Epithelial cell of proximal tubule (primary cell): ENCODE data around the gene ATOSB. TPM values are rescaled to one million over a fixed set of nuclear protein-coding genes. Genes with fewer than 3 reads are reported as not detected.

Experiments
- DNase-seq: peaks from one replicate; pipeline ENCODE4 v3.0.0-alpha.2; 2011; ENCODE audit warnings: low read depth
- H3K4me3 ChIP-seq: 2 replicates; pipeline ENCODE4 v1.5.1; 2011; ENCODE audit warnings: low read depth, mild to moderate bottlenecking, low read length
- CTCF ChIP-seq: conservative IDR thresholded peaks from 2 replicates; pipeline ENCODE4 v1.5.1; 2012; ENCODE audit warnings: low read depth, mild to moderate bottlenecking, low read length
- total RNA-seq: library from RNA; depleted of rRNA; stranded (reverse); fragments of >200 nt; gene quantifications from 2 replicates; pipeline ENCODE4 v1.2.3, GENCODE V29; 2015

The ATOSB gene
- total RNA-seq, 1 donor from 2014 or later, result 27.7 TPM

GRCh38 chr9:35073279-35073612, 42.4 kb downstream of the ATOSB start:
- DNase-seq, result no peak
- peak overlapping the region; percentile 35 for H3K4me3 ChIP-seq
- no peak for TF ChIP-seq CTCF

- peak within 1 kb of the TSS; percentile 93 for H3K4me3 ChIP-seq
- peak; percentile 90 for DNase-seq
- no peak for TF ChIP-seq CTCF
Observed at GRCh38 chr9:35072461-35073278, 43.0 kb downstream of the ATOSB start, which contains the start of gene VCP. TSS of gene VCP (minus strand) at chr9:35072625. CDS start at chr9:35072353, 272 bp downstream.

- TF ChIP-seq CTCF, result peak; percentile 39
- H3K4me3 ChIP-seq, result peak overlapping the region; percentile 93
- DNase-seq, result no peak
Observed at GRCh38 chr9:35071814-35072460, 43.7 kb downstream of the ATOSB start.

- no peak for DNase-seq
- H3K4me3 ChIP-seq, result peak overlapping the region; percentile 93
- TF ChIP-seq CTCF, result no peak
Observed at GRCh38 chr9:35070823-35071813, 44.5 kb downstream of the ATOSB start.

- DNase-seq, result no peak
- H3K4me3 ChIP-seq, result no peak overlapping the region
- TF ChIP-seq CTCF, result no peak
Observed at GRCh38 chr9:35069020-35069419, 46.6 kb downstream of the ATOSB start.

- no peak for TF ChIP-seq CTCF
- DNase-seq, result no peak
- no peak overlapping the region for H3K4me3 ChIP-seq
Observed at GRCh38 chr9:35067056-35067455, 48.6 kb downstream of the ATOSB start.
